Esophagus muscularis mucosa (tissue), 4 donors: ENCODE results near the gene CBFA2T2. TPM values are rescaled to one million over a fixed set of nuclear protein-coding genes. Genes with fewer than 3 reads are reported as not detected.

Experiments used
- DNase-seq: peaks from one replicate; pipeline ENCODE4 v3.0.0-alpha.2; 2017; ENCODE audit errors: extremely low spot score
- H3K27ac ChIP-seq, 4 donors: fragments of 200-600 bp; sonication (generic); replicated peaks in 1 of 4; 1 replicate in 3 of 4; 2 replicates in 1 of 4; pipeline ENCODE4 v1.5.1; 2016 to 2019; ENCODE audit warnings: mild to moderate bottlenecking in 1 of 4
- H3K27me3 ChIP-seq, 4 donors: fragments of 200-600 bp; sonication (generic); one replicate each; pipeline versions ENCODE4 v1.5.1 to v1.6.0; 2016 to 2019
- H3K36me3 ChIP-seq, 4 donors: fragments of 200-600 bp; sonication (generic); one replicate each; pipeline ENCODE4 v1.5.1; 2016 to 2019
- H3K4me1 ChIP-seq, 4 donors: fragments of 200-600 bp; sonication (generic); one replicate each; pipeline ENCODE4 v1.5.1; 2016 to 2019
- H3K4me3 ChIP-seq, 4 donors: fragments of 200-600 bp; sonication (generic); 1 replicate in 2 of 4; 2 replicates in 2 of 4; pipeline ENCODE4 v1.5.1; 2016 to 2019; ENCODE audit warnings: mild to moderate bottlenecking in 4 of 4, moderate library complexity in 1 of 4
- H3K9me3 ChIP-seq, 4 donors: fragments of 200-600 bp; sonication (generic); 1 replicate in 3 of 4; 2 replicates in 1 of 4; pipeline ENCODE4 v1.5.1; 2016 to 2019
- CTCF ChIP-seq, 3 experiments: fragments of 200-600 bp in 2 of 3; fragments of 450-650 bp in 1 of 3; sonication (generic) in 2 of 3; IDR thresholded peaks; one replicate each; pipeline ENCODE4 v1.5.1; 2017 to 2019; ENCODE audit warnings: antibody characterized with exemption in 3 of 3, mild to moderate bottlenecking in 2 of 3, moderate library complexity in 1 of 3
- EP300 ChIP-seq: sonication (generic); formaldehyde crosslinking; IDR thresholded peaks from one replicate; pipeline ENCODE4 v1.6.1; 2017; ENCODE audit warnings: antibody characterized with exemption
- POLR2A ChIP-seq: fragments of 450-650 bp; IDR thresholded peaks from one replicate; pipeline ENCODE4 v1.6.1; 2017; ENCODE audit warnings: antibody characterized with exemption, moderate library complexity, mild to moderate bottlenecking, low read depth
- POLR2AphosphoS5 ChIP-seq, 2 donors: sonication (generic); formaldehyde crosslinking; IDR thresholded peaks; one replicate each; pipeline ENCODE4 v1.6.1; 2017; ENCODE audit warnings: antibody characterized with exemption in 2 of 2
- WGBS: methylation state at CpG from one replicate; pipeline ENCODE4 v1.1.5; 2018; 5-methylcytosine and 5-hydroxymethylcytosine counted together
- intact Hi-C: fragments of 100-400 bp; cut with DNase I; formaldehyde crosslinking; loops from one replicate; pipeline ENCODE4 v1.15.1; 2023
- total RNA-seq, 4 donors: library from RNA; depleted of rRNA; stranded (reverse); fragments of >200 nt; gene quantifications; one replicate each; pipeline versions ENCODE4 v1.1.0 to v1.2.1, GENCODE V29; 2016

CBFA2T2 gene
- total RNA-seq, 4 donors from 2014 or later, result 11.3 to 17.7 (median 14.6) TPM

GRCh38 chr20:33653218-33653899 is 163.5 kb downstream of the CBFA2T2 start:
- DNase-seq, result no peak
- peaks cover 12 to 24% (median 18%) of the 10 kb centered on the region in 4 donors for H3K36me3 ChIP-seq
- 36% methylated on average over 16 of the region's 16 CpGs for WGBS
- H3K4me1 ChIP-seq, result peaks cover 17 to 27% (median 25%) of the 10 kb centered on the region in 4 donors
- H3K9me3 ChIP-seq, result no peaks in the 10 kb centered on the region
- TF ChIP-seq POLR2AphosphoS5 (IDR thresholded peaks at IDR 0.05) (peak; percentile 52 to 59), EP300 (no peak), POLR2A (no peak), CTCF (IDR thresholded peaks at IDR 0.05) (peak; percentile 76 to 85 (median 79))
- H3K27me3 ChIP-seq, result no peaks in the 10 kb centered on the region
- H3K4me3 ChIP-seq, result peak overlapping the region; percentile 23 to 37 (median 27)
- intact Hi-C loops, result loop anchor here (5.0 kb wide), 1 partner anchor 196 kb away; no protein-coding TSS in a partner anchor
- no peak overlapping the region for H3K27ac ChIP-seq

GRCh38 chr20:33653900-33654596 is 164.2 kb downstream of the CBFA2T2 start:
- Histone ChIP-seq H3K4me1 (peaks cover 17 to 20% (median 20%) of the 10 kb centered on the region in 4 donors), H3K4me3 (peak overlapping the region in 1 of 4 donors; percentile 28), H3K36me3 (peaks cover 12 to 30% (median 25%) of the 10 kb centered on the region in 4 donors), H3K9me3 (no peaks in the 10 kb centered on the region), H3K27me3 (no peaks in the 10 kb centered on the region), H3K27ac (no peak overlapping the region)
- no peak for DNase-seq
- TF ChIP-seq CTCF (IDR thresholded peaks at IDR 0.05) (no peak), POLR2AphosphoS5 (IDR thresholded peaks at IDR 0.05) (no peak), POLR2A (no peak), EP300 (no peak)
- 89% methylated on average over 4 of the region's 11 CpGs for WGBS
- intact Hi-C loops, result loop anchor here (5.0 kb wide), 1 partner anchor 197 kb away; no protein-coding TSS in a partner anchor

GRCh38 chr20:33654680-33655161 is 164.8 kb downstream of the CBFA2T2 start:
- intact Hi-C loops, result loop anchor here (5.0 kb wide), 1 partner anchor 197 kb away; no protein-coding TSS in a partner anchor
- Histone ChIP-seq H3K27me3 (no peaks in the 10 kb centered on the region), H3K4me3 (no peak overlapping the region), H3K36me3 (peaks cover 12 to 37% (median 31%) of the 10 kb centered on the region in 4 donors), H3K27ac (no peak overlapping the region), H3K4me1 (peaks cover 13 to 14% (median 14%) of the 10 kb centered on the region in 4 donors), H3K9me3 (no peaks in the 10 kb centered on the region)
- DNase-seq, result no peak
- WGBS, result 77% methylated on average over 14 of the region's 14 CpGs
- TF ChIP-seq EP300, result no peak
- no peak for TF ChIP-seq POLR2AphosphoS5 (IDR thresholded peaks at IDR 0.05)
- TF ChIP-seq POLR2A, result no peak
- no peak for TF ChIP-seq CTCF (IDR thresholded peaks at IDR 0.05)

GRCh38 chr20:33655164-33655563 is 165.3 kb downstream of the CBFA2T2 start:
- 80% methylated on average over 4 of the region's 4 CpGs for WGBS
- peaks cover 13 to 14% (median 14%) of the 10 kb centered on the region in 4 donors for H3K4me1 ChIP-seq
- no peak overlapping the region for H3K27ac ChIP-seq
- intact Hi-C loops, result no loop called here
- no peak for TF ChIP-seq POLR2AphosphoS5 (IDR thresholded peaks at IDR 0.05)
- TF ChIP-seq EP300, result no peak
- H3K27me3 ChIP-seq, result no peaks in the 10 kb centered on the region
- no peaks in the 10 kb centered on the region for H3K9me3 ChIP-seq
- no peak for DNase-seq
- H3K4me3 ChIP-seq, result no peak overlapping the region
- H3K36me3 ChIP-seq, result peaks cover 12 to 42% (median 36%) of the 10 kb centered on the region in 4 donors
